Lower leg skin (tissue), 3 donors: ENCODE measurements around the gene FHL2.

Experiments used
- POLR2A ChIP-seq, 2 donors: fragments of 450-650 bp; IDR thresholded peaks; one replicate each; pipeline ENCODE4 v1.6.1; 2016 to 2017; ENCODE audit warnings: antibody characterized with exemption in 2 of 2, mild to moderate bottlenecking in 1 of 2, moderate library complexity in 1 of 2
- TF ChIP-seq, protein P1 (sequence below), 3 donors: fragments of 450-650 bp; IDR thresholded peaks; one replicate each; pipeline ENCODE4 v1.5.1; 2016; ENCODE audit warnings: antibody characterized with exemption in 3 of 3, mild to moderate bottlenecking in 3 of 3, moderate library complexity in 2 of 3

DNA sequence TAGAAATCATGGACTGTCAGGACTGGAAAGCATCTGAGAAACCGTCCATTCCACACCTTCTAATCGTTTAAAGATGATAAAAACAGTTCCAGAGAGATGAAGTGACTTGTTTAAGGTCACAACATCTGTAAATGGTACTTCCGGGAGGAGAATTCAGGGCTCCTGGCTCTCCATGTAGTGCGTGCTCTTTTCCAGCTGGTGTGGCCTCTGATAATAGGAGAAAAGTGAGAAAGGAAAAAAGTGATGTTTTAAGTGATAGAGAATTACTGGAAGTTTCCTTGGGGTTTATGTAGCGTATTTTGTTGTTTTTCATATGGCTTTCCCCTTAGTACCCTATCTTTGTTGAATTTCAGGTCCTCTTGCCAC lies 60.8 kb downstream of the FHL2 start:
- TF ChIP-seq, protein P1, sequence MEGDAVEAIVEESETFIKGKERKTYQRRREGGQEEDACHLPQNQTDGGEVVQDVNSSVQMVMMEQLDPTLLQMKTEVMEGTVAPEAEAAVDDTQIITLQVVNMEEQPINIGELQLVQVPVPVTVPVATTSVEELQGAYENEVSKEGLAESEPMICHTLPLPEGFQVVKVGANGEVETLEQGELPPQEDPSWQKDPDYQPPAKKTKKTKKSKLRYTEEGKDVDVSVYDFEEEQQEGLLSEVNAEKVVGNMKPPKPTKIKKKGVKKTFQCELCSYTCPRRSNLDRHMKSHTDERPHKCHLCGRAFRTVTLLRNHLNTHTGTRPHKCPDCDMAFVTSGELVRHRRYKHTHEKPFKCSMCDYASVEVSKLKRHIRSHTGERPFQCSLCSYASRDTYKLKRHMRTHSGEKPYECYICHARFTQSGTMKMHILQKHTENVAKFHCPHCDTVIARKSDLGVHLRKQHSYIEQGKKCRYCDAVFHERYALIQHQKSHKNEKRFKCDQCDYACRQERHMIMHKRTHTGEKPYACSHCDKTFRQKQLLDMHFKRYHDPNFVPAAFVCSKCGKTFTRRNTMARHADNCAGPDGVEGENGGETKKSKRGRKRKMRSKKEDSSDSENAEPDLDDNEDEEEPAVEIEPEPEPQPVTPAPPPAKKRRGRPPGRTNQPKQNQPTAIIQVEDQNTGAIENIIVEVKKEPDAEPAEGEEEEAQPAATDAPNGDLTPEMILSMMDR (IDR thresholded peaks at IDR 0.05): no peak
- TF ChIP-seq POLR2A (IDR thresholded peaks at IDR 0.05): no peak
